ENCODE results near the gene CFAP100.

The CFAP100 gene

GRCh38 chr3:126357295-126358037, 37.2 kb upstream of the CFAP100 start, which contains the start of gene KLF15:
Gene KLF15 (minus strand): TSS chr3:126357408. CDS start chr3:126352922, 4,486 bp downstream.
- FAIRE-seq: no peak

- no peak for FAIRE-seq
These were observed 36.5 kb upstream of the CFAP100 start for GRCh38 chr3:126358038-126358815.

- no peak for FAIRE-seq
These were observed 35.9 kb upstream of the CFAP100 start for GRCh38 chr3:126358816-126359181.

GRCh38 chr3:126360046-126360713, 34.5 kb upstream of the CFAP100 start:
- no peak for FAIRE-seq

- no peak for FAIRE-seq
These were observed 34.0 kb upstream of the CFAP100 start for GRCh38 chr3:126360714-126361060.

- FAIRE-seq: no peak
These were observed 33.5 kb upstream of the CFAP100 start for GRCh38 chr3:126361211-126361610.

- no peak for FAIRE-seq
These were observed 30.5 kb upstream of the CFAP100 start for GRCh38 chr3:126364130-126364695.

- FAIRE-seq: no peak
These were observed 29.9 kb upstream of the CFAP100 start for GRCh38 chr3:126364731-126365301.

GRCh38 chr3:126365351-126366277, 29.1 kb upstream of the CFAP100 start:
- no peak for FAIRE-seq

- FAIRE-seq: no peak
These were observed 27.3 kb upstream of the CFAP100 start for GRCh38 chr3:126367316-126367805.

GRCh38 chr3:126369490-126369889, 25.2 kb upstream of the CFAP100 start:
- FAIRE-seq: no peak

GRCh38 chr3:126370055-126370454, 24.7 kb upstream of the CFAP100 start:
- no peak for FAIRE-seq

GRCh38 chr3:126370606-126371005, 24.1 kb upstream of the CFAP100 start:
- no peak for FAIRE-seq

GRCh38 chr3:126371096-126371705, 23.5 kb upstream of the CFAP100 start:
- no peak for FAIRE-seq

- no peak for FAIRE-seq
These were observed 22.1 kb upstream of the CFAP100 start for GRCh38 chr3:126372413-126373145.

GRCh38 chr3:126373146-126373613, 21.5 kb upstream of the CFAP100 start:
- no peak for FAIRE-seq

- FAIRE-seq: no peak
These were observed 20.8 kb upstream of the CFAP100 start for GRCh38 chr3:126373682-126374601.

GRCh38 chr3:126375835-126376331, 18.8 kb upstream of the CFAP100 start:
- no peak for FAIRE-seq

GRCh38 chr3:126376444-126376843, 18.3 kb upstream of the CFAP100 start:
- FAIRE-seq: no peak
